GM21576 (cell line): ENCODE results near the gene WAC.

Source experiments
- ATAC-seq: cut with Tn5 transposase; IDR thresholded peaks from one replicate; pipeline ENCODE4 v1.9.1; 2021; ENCODE audit warnings: mild to moderate bottlenecking, moderate library complexity; ENCODE audit not compliant: unreplicated experiment

The WAC gene

GRCh38 chr10:28663576-28664368 is 130.9 kb downstream of the WAC start:
- ATAC-seq, result no peak

DNA sequence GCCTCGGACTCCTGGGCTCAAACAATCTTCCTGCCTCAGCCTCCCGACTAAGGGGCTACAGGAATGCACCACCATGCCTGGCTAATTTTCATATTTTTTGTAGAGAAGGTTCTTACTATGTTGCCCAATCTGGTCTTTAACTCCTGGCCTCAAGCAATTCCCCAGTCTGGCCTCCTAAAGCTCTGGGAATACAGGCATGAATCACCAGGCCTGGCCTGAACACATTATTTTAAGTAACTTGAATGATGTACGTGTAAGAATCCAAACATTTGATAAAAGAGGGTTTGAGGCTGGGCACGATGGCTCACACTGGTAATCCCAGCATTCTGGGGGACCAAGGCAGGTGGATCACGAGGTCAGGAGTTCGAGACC is 131.4 kb downstream of the WAC start:
- ATAC-seq, result no peak

GRCh38 chr10:28666751-28667467 is 134.0 kb downstream of the WAC start:
- ATAC-seq, result no peak

DNA sequence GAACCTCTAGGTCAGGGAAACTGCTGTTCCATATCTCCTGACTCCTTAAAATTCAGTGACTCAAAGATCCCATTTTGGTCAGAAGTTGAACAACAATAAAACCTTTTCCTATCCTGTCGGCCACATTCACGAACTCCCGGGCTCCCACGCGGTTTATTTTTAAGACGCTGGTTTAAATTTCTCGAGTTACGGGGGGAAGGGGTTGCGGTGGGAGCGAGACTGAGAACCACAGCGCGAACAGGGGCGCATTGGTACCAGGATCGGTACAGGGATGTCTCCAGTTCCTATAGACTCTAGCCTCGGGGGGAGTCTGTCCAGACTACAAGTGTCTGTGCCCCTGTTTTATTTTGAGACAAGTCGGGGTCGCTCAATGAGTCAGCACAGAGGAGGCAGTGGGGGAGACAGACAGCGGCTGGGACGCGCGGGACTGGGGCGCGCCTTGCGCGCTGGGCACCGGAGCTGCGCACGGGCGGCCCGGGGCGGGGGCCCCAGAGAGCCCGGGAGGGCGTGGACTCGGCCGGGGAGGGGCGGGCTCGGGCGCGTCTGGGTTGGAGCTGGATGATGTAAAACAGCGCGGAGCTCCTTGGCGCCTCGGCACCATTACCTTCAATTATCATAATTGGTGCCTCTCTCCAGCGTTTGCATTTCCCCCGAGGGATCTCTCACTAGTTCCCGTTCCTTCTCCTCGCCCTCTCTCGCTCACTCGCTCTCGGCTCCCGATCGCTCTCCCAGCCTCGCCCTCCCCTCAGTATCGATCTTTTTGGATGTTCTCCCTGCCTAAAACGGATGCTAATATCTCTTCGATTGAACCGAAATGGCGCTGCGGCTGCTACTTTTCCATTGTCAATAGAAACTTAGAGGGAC is 135.7 kb downstream of the WAC start:
- ATAC-seq, result no peak

DNA sequence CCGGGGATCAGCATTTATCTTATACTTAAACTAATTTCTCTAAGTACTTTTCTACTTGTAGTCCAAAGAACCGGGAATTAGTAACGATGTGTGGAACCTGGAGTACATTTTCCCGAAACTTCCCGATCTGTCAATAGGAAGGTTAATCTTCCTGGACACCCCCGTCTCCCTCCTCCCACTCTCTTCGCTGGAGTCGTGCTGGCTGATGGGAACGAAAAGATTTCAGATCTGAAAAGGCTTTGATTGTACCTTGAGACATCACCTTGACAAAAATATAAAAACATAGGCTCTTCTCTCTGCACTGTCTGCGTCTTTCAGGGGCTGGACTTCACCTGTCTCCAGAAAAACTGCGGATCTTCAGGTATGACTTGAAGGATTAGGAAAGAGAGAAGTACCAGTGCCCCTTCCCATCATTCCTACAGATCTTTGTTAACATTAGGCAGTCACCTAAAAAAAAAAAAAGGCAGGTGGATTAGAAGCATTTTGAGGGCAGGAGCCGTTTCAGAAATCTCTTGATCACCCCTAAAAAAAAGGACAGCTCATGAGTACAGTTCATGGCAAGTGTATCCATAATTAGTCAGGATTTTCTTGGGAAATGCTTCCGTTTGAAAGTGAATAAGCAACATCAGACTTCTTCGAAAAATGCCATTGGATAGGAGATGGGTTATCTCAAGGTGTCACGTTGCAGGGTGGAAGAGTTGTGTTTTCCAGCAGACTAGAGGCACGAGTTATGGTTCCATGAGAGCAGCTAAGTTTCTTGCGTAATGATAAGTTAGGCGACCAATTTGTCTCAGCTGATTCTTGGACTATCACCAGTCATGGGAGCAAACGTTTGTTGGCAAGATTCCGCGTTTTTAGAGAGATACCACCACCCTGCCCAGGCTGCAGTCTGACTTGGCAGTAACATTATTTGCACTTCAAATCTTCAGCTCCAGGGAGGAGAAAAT is 136.6 kb downstream of the WAC start:
- ATAC-seq, result no peak
